ENCODE results near the gene TNS4. TPM values are rescaled to one million over a fixed set of nuclear protein-coding genes. Genes with fewer than 3 reads are reported as not detected.

Gene TNS4
- total RNA-seq, 1 donor from 2014 or later, result 0.18 TPM

DNA sequence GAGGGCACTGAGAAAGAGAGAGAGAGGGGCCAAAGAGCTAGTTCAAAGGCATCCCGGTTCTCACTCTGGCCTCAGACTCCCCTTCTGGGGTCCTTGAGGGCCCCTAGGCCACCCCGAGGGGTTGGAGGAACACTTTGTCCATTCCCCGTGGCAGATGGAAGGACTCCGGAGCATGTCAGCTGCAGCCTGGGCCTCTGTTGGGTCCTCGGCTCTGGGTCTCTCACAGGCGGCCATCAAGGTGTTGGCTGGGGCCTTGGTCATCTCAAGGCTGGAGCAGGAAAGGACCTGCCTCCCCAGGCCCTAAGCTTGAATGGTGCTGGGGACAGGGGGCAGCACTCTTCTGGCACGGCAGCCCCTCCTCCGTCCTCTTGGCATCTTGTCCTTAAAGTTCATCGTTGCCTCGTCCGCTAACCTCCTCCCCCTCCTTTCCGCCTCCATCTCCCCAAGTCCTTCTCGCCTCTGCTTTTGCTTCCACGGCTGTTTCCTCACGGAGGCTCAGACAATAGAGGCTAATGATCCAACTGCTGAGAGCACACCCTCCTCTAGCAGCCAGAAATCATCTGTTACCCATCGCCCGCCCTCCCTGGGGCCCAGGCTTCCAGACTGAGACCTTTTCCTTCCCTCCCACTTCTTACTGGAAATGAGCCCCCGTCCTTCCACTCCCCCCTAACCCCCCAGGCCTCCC is 40.6 kb upstream of the TNS4 start:
- ATAC-seq (ENCODE audit: low read depth) (no peak), DNase-seq (no peak)
- no peaks in the 10 kb centered on the region for H3K9me3 Mint-ChIP-seq
- no peaks in the 10 kb centered on the region for H3K27me3 Mint-ChIP-seq
- ChIA-PET POLR2A (interaction anchor here (0.8 to 40.7 kb wide), 5 partner anchors 7 to 99 kb away, joined by 3 to 1885 read pairs (median 1450); partner anchors contain the start of genes CCR7 and IGFBP4), CTCF (interaction anchor here (1.1 to 2.4 kb wide), 3 partner anchors 8 to 73 kb away, joined by 3 to 17 read pairs (median 7); no protein-coding TSS in a partner anchor)
- H3K36me3 Mint-ChIP-seq (ENCODE audit: low read depth), result no peaks in the 10 kb centered on the region
- intact Hi-C loops (cut with micrococcal nuclease), result loop anchor here (1.0 kb wide), 1 partner anchor 18 kb away; no protein-coding TSS in a partner anchor
- H3K27ac Mint-ChIP-seq, result peak overlapping the region; percentile 93
- H3K4me1 Mint-ChIP-seq, result peaks cover 77% of the 10 kb centered on the region
- TF ChIP-seq, protein P1, sequence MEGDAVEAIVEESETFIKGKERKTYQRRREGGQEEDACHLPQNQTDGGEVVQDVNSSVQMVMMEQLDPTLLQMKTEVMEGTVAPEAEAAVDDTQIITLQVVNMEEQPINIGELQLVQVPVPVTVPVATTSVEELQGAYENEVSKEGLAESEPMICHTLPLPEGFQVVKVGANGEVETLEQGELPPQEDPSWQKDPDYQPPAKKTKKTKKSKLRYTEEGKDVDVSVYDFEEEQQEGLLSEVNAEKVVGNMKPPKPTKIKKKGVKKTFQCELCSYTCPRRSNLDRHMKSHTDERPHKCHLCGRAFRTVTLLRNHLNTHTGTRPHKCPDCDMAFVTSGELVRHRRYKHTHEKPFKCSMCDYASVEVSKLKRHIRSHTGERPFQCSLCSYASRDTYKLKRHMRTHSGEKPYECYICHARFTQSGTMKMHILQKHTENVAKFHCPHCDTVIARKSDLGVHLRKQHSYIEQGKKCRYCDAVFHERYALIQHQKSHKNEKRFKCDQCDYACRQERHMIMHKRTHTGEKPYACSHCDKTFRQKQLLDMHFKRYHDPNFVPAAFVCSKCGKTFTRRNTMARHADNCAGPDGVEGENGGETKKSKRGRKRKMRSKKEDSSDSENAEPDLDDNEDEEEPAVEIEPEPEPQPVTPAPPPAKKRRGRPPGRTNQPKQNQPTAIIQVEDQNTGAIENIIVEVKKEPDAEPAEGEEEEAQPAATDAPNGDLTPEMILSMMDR (IDR thresholded peaks at IDR 0.05), result no peak
- H3K4me3 Mint-ChIP-seq, result peak overlapping the region; percentile 68

DNA sequence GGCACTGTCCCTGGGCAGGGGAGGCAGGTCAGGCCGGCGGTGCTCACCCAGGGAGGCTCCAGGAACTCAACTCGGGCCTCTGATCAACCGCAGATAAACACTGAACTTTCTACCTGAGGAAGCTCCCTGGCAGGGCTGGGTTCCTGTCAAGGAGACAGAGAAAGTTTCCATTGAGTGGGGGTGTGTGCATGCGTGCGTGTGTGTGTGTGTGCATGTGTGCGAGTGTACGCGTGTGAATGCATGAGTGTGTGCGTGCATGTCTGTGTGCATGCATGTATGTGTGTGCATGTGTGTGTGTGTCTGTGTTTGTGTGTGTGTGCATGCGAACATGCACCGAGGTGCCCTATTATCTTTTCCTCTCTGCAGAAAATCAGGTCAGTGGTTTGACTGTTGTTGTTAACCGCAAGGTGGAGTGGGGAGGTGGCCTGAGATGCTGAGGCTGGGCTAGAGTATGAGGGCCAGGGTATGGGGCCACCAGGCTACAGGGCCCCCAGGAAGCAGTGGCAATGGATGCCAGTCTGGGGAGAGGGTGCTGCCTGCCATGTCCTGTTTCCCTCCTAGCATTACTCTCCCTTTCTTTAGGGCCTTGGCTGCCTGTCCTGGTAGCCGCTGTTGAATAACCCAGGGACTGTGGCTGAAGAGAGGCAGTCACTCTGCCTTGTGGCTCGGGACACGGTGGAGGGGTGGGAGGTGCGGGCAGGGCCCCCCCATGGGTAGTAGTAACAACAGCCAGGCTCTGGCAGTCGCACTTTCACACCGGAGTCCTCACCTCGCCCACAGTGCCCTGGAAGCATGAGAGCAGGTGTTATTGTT is 39.8 kb upstream of the TNS4 start:
- ChIA-PET POLR2A (interaction anchor here (28.0 to 40.7 kb wide), 3 partner anchors 8 to 76 kb away, joined by 1450 to 1885 read pairs (median 1450); partner anchors contain the start of gene CCR7), CTCF (interaction anchor here (2.4 kb wide), 1 partner anchor 8 kb away, joined by 17 read pairs; no protein-coding TSS in a partner anchor)
- Mint-ChIP-seq H3K4me1 (peaks cover 77% of the 10 kb centered on the region), H3K27ac (peak overlapping the region; percentile 93), H3K4me3 (no peak overlapping the region), H3K36me3 (ENCODE audit: low read depth) (no peaks in the 10 kb centered on the region), H3K27me3 (no peaks in the 10 kb centered on the region), H3K9me3 (no peaks in the 10 kb centered on the region)
- ATAC-seq (ENCODE audit: low read depth), result peak; percentile 3
- intact Hi-C loops (cut with micrococcal nuclease), result no loop called here
- TF ChIP-seq, protein P1 (IDR thresholded peaks at IDR 0.05), result no peak
- peak; percentile 25 for DNase-seq

DNA sequence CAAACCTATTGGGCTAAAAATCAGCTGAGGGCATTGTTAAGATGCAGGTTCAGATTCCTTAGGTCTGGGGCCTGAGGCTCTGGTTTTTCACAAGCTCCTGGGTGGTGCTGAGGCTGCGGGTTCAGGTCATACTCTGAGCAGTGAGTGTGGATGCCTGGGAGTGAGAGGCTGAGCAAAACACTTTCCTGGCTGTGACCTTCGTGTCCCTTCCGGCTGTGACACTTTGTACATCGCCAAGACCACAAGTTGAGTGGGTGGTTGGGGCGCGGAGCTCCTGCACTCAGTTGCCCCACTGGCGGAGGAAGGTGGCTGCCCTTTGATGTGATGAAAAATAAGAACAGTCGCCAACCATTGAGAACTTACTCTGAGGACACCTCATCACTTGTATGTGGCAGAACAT is 39.0 kb upstream of the TNS4 start:
- ChIA-PET POLR2A (interaction anchor here (28.0 to 40.7 kb wide), 2 partner anchors 20 to 77 kb away, joined by 1450 to 1885 read pairs; partner anchors contain the start of gene CCR7), CTCF (interaction anchor here (1.0 to 4.0 kb wide), 3 partner anchors 14 to 1123 kb away, joined by 3 to 14 read pairs (median 4); no protein-coding TSS in a partner anchor)
- intact Hi-C loops (cut with micrococcal nuclease), result no loop called here
- Mint-ChIP-seq H3K27me3 (no peaks in the 10 kb centered on the region), H3K9me3 (no peaks in the 10 kb centered on the region), H3K27ac (peak overlapping the region; percentile 93), H3K4me1 (peaks cover 82% of the 10 kb centered on the region), H3K36me3 (ENCODE audit: low read depth) (no peaks in the 10 kb centered on the region), H3K4me3 (no peak overlapping the region)
- ATAC-seq (ENCODE audit: low read depth) (no peak), DNase-seq (no peak)
- TF ChIP-seq, protein P1 (IDR thresholded peaks at IDR 0.05), result no peak

DNA sequence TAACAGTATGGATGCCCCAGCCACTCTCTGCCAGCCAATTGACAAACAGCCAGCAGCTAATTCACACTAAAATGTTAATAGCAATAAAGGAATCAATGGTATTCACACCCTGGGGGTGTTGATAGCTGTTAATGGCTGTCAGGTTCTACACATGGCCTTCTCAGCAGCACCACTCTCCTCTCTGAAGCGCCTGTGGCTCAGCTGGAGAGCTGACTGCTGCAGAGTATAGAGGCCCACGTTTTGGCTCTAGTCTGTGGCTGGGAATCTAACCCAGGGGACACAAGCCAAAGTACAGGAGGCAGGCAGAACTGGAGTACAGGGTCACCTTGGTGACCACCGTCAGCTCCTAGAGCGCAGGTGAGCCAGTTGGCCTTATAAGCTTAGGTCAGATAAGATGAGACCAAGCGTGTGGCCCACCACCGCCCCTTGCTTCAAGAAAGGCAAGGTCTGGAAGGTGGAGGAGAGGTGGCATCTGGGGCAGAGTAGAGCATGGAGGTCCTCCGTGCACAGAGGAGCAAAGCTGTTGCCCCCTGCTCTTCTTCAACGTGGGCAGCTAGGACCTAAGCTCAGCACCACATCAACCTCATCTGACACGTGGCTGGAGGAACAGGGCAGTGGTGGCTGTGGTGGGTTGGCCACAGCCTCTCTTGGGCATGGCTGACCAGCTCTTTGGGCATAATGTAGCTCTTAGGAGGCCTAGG is 38.4 kb upstream of the TNS4 start:
- H3K9me3 Mint-ChIP-seq, result no peaks in the 10 kb centered on the region
- H3K27me3 Mint-ChIP-seq, result no peaks in the 10 kb centered on the region
- intact Hi-C loops (cut with micrococcal nuclease), result no loop called here
- no peak overlapping the region for H3K27ac Mint-ChIP-seq
- no peak overlapping the region for H3K4me3 Mint-ChIP-seq
- peaks cover 86% of the 10 kb centered on the region for H3K4me1 Mint-ChIP-seq
- TF ChIP-seq, protein P1 (IDR thresholded peaks at IDR 0.05), result no peak
- no peak for ATAC-seq (ENCODE audit: low read depth)
- DNase-seq, result no peak
- ChIA-PET POLR2A (interaction anchor here (0.7 to 40.7 kb wide), 3 partner anchors 21 to 502 kb away, joined by 21 to 1885 read pairs (median 1450); partner anchors contain the start of gene CCR7), CTCF (interaction anchor here (0.6 to 4.0 kb wide), 9 partner anchors 9 to 1123 kb away, joined by 3 to 14 read pairs (median 4); no protein-coding TSS in a partner anchor)
- H3K36me3 Mint-ChIP-seq (ENCODE audit: low read depth), result no peaks in the 10 kb centered on the region

Measured in activated B cell treated with CpG ODN at 0.5 μM for 24 hours (primary cell).